Activated CD4-positive, alpha-beta T cell treated with anti-CD3 and anti-CD28 coated beads, Interleukin-2, Interleukin-4, amounts not matched to agents 100 ng/mL and 50 ng/mL, durations not matched to agents 16 hours and 8 hours (primary cell): ENCODE data around the gene MUC4.
A peak's percentile ranks its signal among the peaks of the same experiment; 100 is the strongest.
"Not testable (repeated sequence)": the region's sequence is repeated elsewhere in the genome, so short reads cannot be mapped to it uniquely, and the experiment has no call there.

Experiments
- DNase-seq: peaks from one replicate; pipeline ENCODE4 v3.0.0-alpha.2; 2020; ENCODE audit warnings: low spot score

Gene MUC4

GRCh38 chr3:195835791-195836190 is 24.1 kb upstream of the MUC4 start:
- DNase-seq, result no peak

DNA sequence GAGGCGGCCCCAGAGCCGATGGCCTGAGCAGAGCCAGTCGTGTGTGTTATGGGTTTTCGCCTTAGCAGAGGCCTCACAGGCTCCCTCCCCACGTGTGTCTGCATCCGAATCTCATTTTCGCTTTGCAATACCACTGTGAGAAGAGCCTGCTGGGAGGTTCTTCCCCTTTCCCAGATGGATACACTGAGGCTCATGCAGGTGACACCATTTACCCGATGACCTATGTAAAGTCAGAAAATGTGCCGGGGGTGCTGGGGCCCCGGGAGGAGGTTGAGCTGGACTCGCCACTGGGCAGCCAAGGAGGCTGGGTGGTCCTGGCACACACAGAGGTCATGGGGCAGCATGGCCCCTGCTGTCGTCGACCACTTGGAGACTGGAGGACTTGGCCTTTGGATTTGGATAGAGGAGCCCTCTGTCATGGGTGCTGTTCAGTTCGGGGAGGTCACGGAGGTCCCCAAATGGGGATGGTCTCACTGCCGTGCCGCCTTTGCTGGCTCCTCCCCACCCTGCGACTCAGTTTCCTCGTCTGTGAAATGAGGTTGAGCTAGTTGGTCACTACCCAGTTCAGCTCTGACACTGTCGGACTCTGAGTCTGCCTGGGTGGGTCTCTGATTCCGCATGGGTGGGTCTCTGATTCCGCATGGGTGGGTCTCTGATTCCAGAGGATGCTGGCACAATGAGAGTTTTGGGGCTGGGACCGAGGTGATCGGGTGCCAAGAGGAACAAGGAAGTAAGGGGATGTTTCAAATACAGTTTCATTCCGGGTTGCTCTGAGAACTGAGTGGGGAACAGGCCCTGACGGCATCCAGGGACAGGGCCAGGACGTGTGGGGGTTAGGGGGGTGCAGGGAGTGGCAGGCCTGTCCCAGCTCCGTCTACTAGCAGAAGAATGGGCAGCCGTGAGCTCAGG is 23.2 kb upstream of the MUC4 start:
- no peak for DNase-seq

DNA sequence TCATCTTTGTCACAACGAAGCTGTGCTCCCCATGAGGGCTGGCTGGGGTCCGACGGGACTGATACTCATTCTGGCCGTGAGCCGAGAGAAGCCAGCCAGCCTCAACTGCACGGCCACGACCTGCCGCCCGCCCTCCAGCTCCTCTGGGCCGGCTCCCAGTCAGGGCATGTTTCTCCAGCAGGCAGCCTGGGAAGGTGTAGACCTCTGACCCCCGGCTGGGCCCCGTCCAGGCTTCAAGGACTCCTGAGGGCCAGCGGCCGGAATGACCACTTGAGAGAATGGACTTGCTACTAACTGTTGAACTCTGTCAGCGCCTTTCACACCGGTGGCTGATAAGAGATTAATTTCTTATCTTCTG is 18.1 kb upstream of the MUC4 start:
- DNase-seq, result no peak

DNA sequence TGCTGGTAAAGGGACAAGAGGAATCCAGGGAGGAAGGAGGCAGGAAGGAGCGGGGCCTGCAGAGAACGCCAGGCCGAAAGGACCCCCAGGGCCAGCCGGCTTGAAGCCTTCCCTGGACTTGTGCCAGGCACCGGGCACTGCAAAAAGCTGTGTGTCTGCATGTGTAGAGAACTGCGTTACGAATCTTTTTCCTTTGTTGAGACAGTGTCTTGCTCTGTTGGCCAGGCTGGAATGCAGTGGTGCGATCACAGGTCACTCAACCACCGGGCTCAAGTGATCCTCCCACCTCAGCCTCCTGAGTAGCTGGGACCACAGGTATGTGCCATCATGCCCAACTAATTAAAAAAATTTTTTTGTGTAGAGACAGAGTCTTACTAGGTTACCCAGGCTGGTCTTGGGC is 17.0 kb upstream of the MUC4 start:
- no peak for DNase-seq

- DNase-seq, result no peak
These were observed 14.4 kb upstream of the MUC4 start for GRCh38 chr3:195825857-195826804.

GRCh38 chr3:195825191-195825588 is 13.5 kb upstream of the MUC4 start:
- DNase-seq, result no peak

- DNase-seq, result not testable (repeated sequence)
These were observed 12.9 kb upstream of the MUC4 start for GRCh38 chr3:195824425-195825190.

GRCh38 chr3:195823999-195824398 is 12.3 kb upstream of the MUC4 start:
- no peak for DNase-seq

GRCh38 chr3:195823280-195823679 is 11.6 kb upstream of the MUC4 start:
- DNase-seq, result no peak

DNA sequence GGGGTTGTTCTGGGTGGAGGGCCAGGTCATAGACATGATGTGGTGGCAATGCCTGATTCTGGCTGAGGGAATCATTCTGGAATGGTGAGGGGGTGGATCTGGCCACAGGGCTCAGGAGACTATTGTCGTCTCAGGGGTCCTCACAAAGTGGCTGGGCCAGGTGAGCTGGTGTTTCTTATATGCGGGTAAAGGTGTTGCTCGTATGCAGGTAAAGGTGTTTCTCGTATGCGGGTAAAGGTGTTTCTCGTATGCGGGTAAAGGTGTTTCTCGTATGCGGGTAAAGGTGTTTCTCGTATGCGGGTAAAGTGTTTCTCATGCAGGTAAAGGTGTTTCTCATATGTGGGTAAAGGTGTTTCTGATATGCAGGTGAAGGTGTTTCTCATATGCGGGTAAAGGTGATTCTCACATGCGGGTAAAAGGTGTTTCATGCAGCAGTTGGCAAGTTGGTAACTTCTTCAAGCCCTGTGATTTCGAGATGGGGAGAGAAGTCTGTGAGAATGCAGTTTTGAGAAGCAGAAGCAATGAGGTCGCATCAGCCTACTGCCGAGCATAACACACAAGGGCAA is 10.5 kb upstream of the MUC4 start:
- no peak for DNase-seq

GRCh38 chr3:195821403-195822130 is 9.8 kb upstream of the MUC4 start:
- DNase-seq, result no peak

GRCh38 chr3:195820901-195821300 is 9.2 kb upstream of the MUC4 start:
- no peak for DNase-seq

DNA sequence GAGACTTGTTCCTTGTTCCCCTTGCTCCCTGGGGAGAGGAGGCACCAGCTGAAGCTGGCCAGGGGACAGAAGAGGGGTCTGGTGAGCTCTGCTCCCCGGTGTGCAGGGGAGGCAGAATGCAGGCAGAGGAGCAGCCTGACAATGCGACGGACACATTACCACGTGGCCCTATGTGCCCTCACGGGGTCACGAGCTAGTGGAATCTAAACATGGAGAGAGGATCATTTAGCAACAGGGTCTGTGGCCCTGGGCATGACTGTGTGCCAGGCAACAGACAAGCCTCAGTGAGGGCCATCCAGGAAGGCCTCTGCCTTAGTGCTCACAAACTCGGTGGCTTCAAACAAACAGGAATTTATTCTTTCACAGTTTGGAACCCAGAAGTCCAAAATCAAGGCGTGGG is 8.5 kb upstream of the MUC4 start:
- no peak for DNase-seq

DNA sequence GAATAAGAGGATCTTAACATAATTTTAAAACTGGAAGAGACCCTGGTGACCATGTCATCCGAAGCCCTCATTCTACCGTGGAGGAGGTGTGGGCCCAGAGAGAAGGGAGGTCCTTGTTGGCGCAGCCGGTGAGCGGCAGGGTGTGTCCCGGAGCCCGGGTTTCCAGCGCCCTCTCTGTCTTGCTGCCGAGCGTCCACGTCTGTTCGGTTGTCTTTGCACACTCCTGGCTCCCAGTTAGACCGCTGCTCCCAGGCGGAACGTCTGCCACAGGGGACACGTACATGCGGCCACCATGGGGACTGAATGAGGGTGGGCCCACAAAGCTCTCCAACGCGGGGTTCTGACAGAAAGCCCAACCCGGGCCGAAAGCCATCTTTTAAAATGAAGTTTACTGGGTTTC is 6.6 kb upstream of the MUC4 start:
- DNase-seq, result no peak

- DNase-seq, result no peak
These were observed 5.9 kb upstream of the MUC4 start for GRCh38 chr3:195817578-195818135.

DNA sequence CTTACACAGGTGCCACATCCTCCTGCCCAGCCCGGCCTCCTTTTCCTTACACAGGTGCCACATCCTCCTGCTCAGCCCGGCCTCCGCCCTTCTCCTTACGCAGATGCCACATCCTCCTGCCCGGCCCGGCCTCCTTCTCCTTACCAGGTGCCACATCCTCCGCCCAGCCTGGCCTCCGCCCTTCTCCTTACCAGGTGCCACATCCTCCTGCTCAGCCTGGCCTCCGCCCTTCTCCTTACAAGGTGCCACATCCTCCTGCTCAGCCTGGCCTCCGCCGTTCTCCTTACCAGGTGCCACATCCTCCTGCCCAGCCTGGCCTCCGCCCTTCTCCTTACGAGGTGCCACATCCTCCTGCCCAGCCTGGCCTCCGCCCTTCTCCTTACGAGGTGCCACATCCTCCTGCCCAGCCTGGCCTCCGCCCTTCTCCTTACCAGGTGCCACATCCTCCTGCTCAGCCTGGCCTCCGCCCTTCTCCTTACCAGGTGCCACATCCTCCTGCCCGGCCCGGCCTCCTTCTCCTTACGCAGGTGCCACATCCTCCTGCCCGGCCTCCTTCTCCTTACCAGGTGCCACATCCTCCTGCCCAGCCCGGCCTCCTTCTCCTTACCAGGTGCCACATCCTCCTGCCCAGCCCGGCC is 4.7 kb upstream of the MUC4 start:
- DNase-seq, result not testable (repeated sequence)

DNA sequence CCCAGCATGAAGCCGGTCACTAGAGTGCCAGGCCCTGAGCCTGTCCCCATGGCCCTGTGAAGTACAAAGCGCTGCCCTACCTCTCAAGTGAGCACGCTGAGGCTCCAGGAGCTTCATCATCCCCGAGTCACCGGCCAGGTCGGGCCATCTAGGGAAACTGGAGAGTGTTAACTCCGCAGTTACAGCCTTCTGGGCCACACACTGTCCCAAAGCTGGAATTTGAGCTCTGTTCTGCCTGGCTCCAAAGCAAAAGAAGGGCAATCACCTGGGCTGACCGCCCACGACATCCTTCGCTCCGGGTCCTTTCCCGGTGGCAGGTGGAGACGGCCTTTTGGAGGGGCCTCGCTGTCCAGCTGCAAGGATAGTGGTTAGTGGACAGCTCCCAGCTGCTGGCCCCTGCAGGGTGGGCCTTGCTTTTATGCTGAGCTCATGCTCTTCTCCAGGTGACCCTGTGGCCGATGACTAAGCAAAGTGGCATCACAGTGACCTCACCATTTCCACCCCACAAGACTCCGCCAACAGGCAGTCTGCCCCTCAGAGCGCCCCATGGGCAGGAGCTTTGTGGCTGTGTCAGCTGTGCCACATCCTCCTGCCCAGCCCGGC is 3.5 kb upstream of the MUC4 start:
- peak; percentile 15 for DNase-seq

GRCh38 chr3:195813916-195814640 is 2.3 kb upstream of the MUC4 start:
- DNase-seq, result no peak

GRCh38 chr3:195812366-195812765 is 637 bp upstream of the MUC4 start:
- DNase-seq, result no peak
